Heart right ventricle (tissue), 16 donors: ENCODE data around the gene DAO. TPM values are rescaled to one million over a fixed set of nuclear protein-coding genes. Genes with fewer than 3 reads are reported as not detected.

Source experiments
- ATAC-seq, 8 donors: fragments of 200-7000 bp; cut with Tn5 transposase; one replicate each; pipeline ENCODE4 v1.9.1; 2020; ENCODE audit warnings: mild to moderate bottlenecking in 8 of 8, moderate library complexity in 8 of 8, moderate number of reproducible peaks in 1 of 8
- DNase-seq, 2 donors: peaks; one replicate each; pipeline ENCODE4 v3.0.0-alpha.2; 2020
- H3K27ac ChIP-seq, 10 donors: fragments of 200-600 bp; sonication (generic) in 2 of 10; one replicate each; pipeline versions ENCODE4 v1.5.0 to v1.8.0; 2020 to 2022; ENCODE audit warnings: mild to moderate bottlenecking in 3 of 10
- H3K27me3 ChIP-seq, 7 donors: fragments of 200-600 bp; one replicate each; pipeline ENCODE4 v1.8.0; 2021 to 2022; ENCODE audit warnings: mild to moderate bottlenecking in 2 of 7
- H3K36me3 ChIP-seq, 9 donors: fragments of 200-600 bp; sonication (generic) in 1 of 9; one replicate each; pipeline versions ENCODE4 v1.5.0 to v1.8.0; 2020 to 2022; ENCODE audit warnings: mild to moderate bottlenecking in 2 of 9
- H3K4me1 ChIP-seq, 9 donors: fragments of 200-600 bp; sonication (generic) in 1 of 9; one replicate each; pipeline versions ENCODE4 v1.5.0 to v1.8.0; 2020 to 2022; ENCODE audit warnings: mild to moderate bottlenecking in 4 of 9
- H3K4me3 ChIP-seq, 10 donors: fragments of 200-600 bp; sonication (generic) in 2 of 10; one replicate each; pipeline versions ENCODE4 v1.5.0 to v1.8.0; 2020 to 2022; ENCODE audit warnings: mild to moderate bottlenecking in 7 of 10, moderate library complexity in 2 of 10
- H3K9me3 ChIP-seq, 11 donors: fragments of 200-600 bp in 10 of 11; sonication (generic) in 2 of 11; one replicate each; pipeline versions ENCODE4 v1.5.0 to v1.8.0; 2013 to 2022; ENCODE audit warnings: mild to moderate bottlenecking in 2 of 11, control low read depth in 1 of 11, moderate library complexity in 1 of 11
- WGBS, 2 donors: extraction: QIAGEN DNeasy Blood & Tissue Kit; methylation state at CpG; one replicate each; pipeline ENCODE4 v1.1.7; 2013; ENCODE audit warnings: inconsistent platforms in 1 of 2; 5-methylcytosine and 5-hydroxymethylcytosine counted together
- intact Hi-C, 10 donors: fragments of 100-400 bp; cut with DNase I; formaldehyde crosslinking; loops; one replicate each; pipeline versions ENCODE4 v1.11.1 to v1.14.2; 2022
- polyA plus RNA-seq, 2 donors: library from polyadenylated mRNA; stranded (reverse); fragments of 200-250 nt; gene quantifications; one replicate each; pipeline ENCODE4 v1.2.3, GENCODE V29; 2013
- total RNA-seq, 10 donors: library from RNA; stranded (reverse); fragmentation: NEBNext Ultra II Directional in 3 of 10; extraction: Animal tissue kit (Norgen Biotek cat#: 25700) in 3 of 10; gene quantifications; one replicate each; pipeline versions ENCODE4 v1.2.1 to v1.2.4, GENCODE V29; 2021 to 2023
- TF ChIP-seq, protein P1 (sequence below), 9 donors: fragments of 200-600 bp; sonication (generic) in 2 of 9; IDR thresholded peaks; one replicate each; pipeline versions ENCODE4 v1.5.0 to v1.8.0; 2021 to 2022; ENCODE audit warnings: antibody characterized with exemption in 9 of 9, mild to moderate bottlenecking in 5 of 9, moderate library complexity in 1 of 9
- donor health status: Arrhythmogenic right ventricular cardiomyopathy.
- donor health status: ischemic (EF 13 %, LVEDD 7.1; RV severe dilation, severe dysfunction).
- donor health status: healthy with polysubstance abuse.
- donor health status: DM: no; HTN: yes; CAD: no.
- donor health status: DM: no; HTN: no; CAD: no.
- donor health status: ischemic (EF 25% LVEDD 6.9; RV normal size, moderate dysfunction).
- donor health status: ischemic (EF 25% LVEDD 5.7; RV mildly dilated, moderate dysfunction).
- donor health status: healthy.
- donor health status: DM: yes; HTN: yes; CAD: no.
- donor health status: Ischemic cardiomyopathy.
- donor health status: ischemic (EF 35%, LVEDD 5.7; RV mildly dilated, moderate dysfunction).
- donor health status: nonischemic (EF 11% LVEDD 7.7; RV severe dilation, severe dysfunction).
- donor health status: DM: yes; HTN: yes; CAD: no.
- donor health status: PGD.
- donor health status: ischemic (EF 29% LVEDD 5.4; RV normal size, mild dysfunction).
- donor health status: nonischemic (EF 23%, LVEDD 6.1; RV moderate dilation, normal function).

The DAO gene
- total and polyA plus RNA-seq, 12 donors = not detected

GRCh38 chr12:108888031-108888430 lies 8.1 kb downstream of the DAO start:
- no peak overlapping the region for H3K4me3 ChIP-seq
- peaks cover 0 to 12% (median 3%) of the 10 kb centered on the region in 11 donors for H3K9me3 ChIP-seq
- H3K27me3 ChIP-seq = no peaks in the 10 kb centered on the region
- intact Hi-C loops = loop anchor here in 2 of 10 donors (10.0 kb wide), 1 partner anchor 207 kb away; the partner anchor contains the start of genes ALKBH2 (in 2 of the 2) and UNG (in 2 of the 2)
- H3K27ac ChIP-seq = no peak overlapping the region
- peaks cover 0 to 11% (median 0%) of the 10 kb centered on the region in 9 donors for H3K4me1 ChIP-seq
- WGBS, 2 donors = 56 to 59% methylated on average over 6 of the region's 6 CpGs
- no peak for DNase-seq
- no peak for ATAC-seq
- TF ChIP-seq, protein P1, sequence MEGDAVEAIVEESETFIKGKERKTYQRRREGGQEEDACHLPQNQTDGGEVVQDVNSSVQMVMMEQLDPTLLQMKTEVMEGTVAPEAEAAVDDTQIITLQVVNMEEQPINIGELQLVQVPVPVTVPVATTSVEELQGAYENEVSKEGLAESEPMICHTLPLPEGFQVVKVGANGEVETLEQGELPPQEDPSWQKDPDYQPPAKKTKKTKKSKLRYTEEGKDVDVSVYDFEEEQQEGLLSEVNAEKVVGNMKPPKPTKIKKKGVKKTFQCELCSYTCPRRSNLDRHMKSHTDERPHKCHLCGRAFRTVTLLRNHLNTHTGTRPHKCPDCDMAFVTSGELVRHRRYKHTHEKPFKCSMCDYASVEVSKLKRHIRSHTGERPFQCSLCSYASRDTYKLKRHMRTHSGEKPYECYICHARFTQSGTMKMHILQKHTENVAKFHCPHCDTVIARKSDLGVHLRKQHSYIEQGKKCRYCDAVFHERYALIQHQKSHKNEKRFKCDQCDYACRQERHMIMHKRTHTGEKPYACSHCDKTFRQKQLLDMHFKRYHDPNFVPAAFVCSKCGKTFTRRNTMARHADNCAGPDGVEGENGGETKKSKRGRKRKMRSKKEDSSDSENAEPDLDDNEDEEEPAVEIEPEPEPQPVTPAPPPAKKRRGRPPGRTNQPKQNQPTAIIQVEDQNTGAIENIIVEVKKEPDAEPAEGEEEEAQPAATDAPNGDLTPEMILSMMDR (IDR thresholded peaks at IDR 0.05) = no peak
- H3K36me3 ChIP-seq = no peaks in the 10 kb centered on the region

GRCh38 chr12:108890208-108890607 lies 10.3 kb downstream of the DAO start:
- TF ChIP-seq, protein P1 (IDR thresholded peaks at IDR 0.05) = no peak
- WGBS, 2 donors = 56 to 76% methylated on average over 2 of the region's 2 CpGs
- H3K9me3 ChIP-seq = peaks cover 0 to 12% (median 3%) of the 10 kb centered on the region in 11 donors
- H3K4me3 ChIP-seq = no peak overlapping the region
- no peak overlapping the region for H3K27ac ChIP-seq
- DNase-seq (no peak), ATAC-seq (no peak)
- no peaks in the 10 kb centered on the region for H3K27me3 ChIP-seq
- no peaks in the 10 kb centered on the region for H3K36me3 ChIP-seq
- no peaks in the 10 kb centered on the region for H3K4me1 ChIP-seq
- intact Hi-C loops = no loop called here

DNA sequence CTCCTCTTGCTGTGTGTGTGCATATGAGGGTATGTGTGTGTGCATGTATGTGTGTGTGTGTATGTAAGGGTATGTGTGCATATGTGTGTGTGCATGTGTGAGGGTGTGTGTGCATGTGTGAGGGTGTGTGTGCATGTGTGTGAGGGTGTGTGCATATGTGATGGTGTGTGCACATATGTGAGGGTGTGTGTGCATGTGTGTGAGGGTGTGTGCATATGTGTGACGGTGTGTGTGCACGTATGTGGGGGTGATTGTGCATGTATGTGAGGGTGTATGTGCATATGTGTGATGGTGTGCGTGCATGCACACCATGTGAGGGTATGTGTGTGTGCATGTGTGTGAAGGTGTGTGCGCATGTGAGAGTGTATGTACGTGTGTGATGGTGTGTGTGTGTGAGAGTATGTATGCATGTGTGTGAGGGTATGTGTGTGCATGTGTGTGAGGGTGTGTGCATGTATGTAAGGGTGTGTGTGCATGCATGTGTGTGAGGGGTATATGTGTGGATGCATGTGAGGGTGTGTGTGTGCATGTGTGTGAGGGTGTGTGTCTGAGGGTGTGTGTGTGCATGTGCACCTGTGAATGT lies 15.4 kb downstream of the DAO start:
- TF ChIP-seq, protein P1 (IDR thresholded peaks at IDR 0.05) = no peak
- 92 to 97% methylated on average over 5 of the region's 5 CpGs for WGBS, 2 donors
- H3K27me3 ChIP-seq = peaks cover 0 to 4% (median 0%) of the 10 kb centered on the region in 7 donors
- intact Hi-C loops = no loop called here
- H3K4me3 ChIP-seq = no peak overlapping the region
- ATAC-seq (no peak), DNase-seq (no peak)
- H3K4me1 ChIP-seq = no peaks in the 10 kb centered on the region
- H3K27ac ChIP-seq = no peak overlapping the region
- no peaks in the 10 kb centered on the region for H3K36me3 ChIP-seq
- peaks cover 0 to 6% (median under 1%) of the 10 kb centered on the region in 11 donors for H3K9me3 ChIP-seq

GRCh38 chr12:108896336-108896735 lies 16.4 kb downstream of the DAO start:
- no peaks in the 10 kb centered on the region for H3K9me3 ChIP-seq
- DNase-seq (no peak), ATAC-seq (no peak)
- H3K27me3 ChIP-seq = peaks cover 0 to 11% (median 0%) of the 10 kb centered on the region in 7 donors
- TF ChIP-seq, protein P1 (IDR thresholded peaks at IDR 0.05) = no peak
- intact Hi-C loops = no loop called here
- no peaks in the 10 kb centered on the region for H3K36me3 ChIP-seq
- WGBS, 2 donors = 48 to 56% methylated on average over 8 of the region's 8 CpGs
- H3K4me3 ChIP-seq = no peak overlapping the region
- H3K4me1 ChIP-seq = no peaks in the 10 kb centered on the region
- H3K27ac ChIP-seq = no peak overlapping the region
